Stimulated activated CD8-positive, alpha-beta memory T cell treated with anti-CD3 and anti-CD28 coated beads, Interleukin-4, amount 100 ng/mL, for 48 hours (primary cell): ENCODE results near the gene ARRDC2.
"Not testable (repeated sequence)": the region's sequence is repeated elsewhere in the genome, so short reads cannot be mapped to it uniquely, and the experiment has no call there.

Source experiments
- DNase-seq: peaks from one replicate; pipeline ENCODE4 v3.0.0-alpha.2; 2020

ARRDC2 gene

GRCh38 chr19:18017275-18018083, 9.5 kb downstream of the ARRDC2 start:
- DNase-seq = no peak

DNA sequence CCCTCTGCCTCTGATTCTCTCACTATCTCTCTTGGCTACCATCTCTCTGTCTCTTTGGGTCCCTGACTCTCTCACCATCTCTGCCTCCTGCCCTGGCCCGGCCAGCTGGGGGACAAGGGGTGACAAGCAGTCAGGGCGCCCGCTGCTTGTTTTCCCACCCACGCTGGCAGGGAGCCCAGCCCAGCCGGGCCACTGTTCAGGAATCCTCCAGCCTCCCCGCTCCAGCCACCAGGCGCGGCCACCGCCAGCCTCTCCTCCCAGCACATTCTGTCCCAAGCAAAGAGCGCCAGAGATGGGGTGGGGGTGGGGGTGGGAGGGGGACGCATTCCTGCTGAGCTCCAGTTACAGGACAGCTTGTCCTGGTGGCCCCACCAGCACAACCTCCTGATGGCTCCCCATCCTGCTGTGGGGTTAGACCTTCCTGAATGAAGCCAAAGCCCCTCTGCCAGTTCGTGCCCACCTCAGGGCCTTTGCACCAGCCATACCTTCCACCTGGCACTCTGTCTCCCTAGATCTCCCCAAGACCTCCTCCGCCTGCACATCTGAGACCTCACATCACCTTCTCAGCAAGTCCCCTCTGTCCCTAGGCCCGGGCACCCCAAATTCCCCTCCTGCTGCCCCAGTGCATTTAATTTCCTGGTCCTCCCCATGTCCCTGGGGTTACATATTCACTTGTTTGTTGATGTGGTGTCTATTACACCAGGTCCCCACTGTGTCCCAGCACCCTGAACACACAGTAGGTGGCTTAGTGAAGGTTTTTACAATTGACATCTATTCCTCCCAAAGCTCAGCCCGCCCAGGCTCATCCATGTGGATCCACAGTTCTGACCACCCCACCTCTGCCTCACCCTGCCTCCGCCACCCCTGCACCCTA, 12.5 kb downstream of the ARRDC2 start:
- DNase-seq = no peak

DNA sequence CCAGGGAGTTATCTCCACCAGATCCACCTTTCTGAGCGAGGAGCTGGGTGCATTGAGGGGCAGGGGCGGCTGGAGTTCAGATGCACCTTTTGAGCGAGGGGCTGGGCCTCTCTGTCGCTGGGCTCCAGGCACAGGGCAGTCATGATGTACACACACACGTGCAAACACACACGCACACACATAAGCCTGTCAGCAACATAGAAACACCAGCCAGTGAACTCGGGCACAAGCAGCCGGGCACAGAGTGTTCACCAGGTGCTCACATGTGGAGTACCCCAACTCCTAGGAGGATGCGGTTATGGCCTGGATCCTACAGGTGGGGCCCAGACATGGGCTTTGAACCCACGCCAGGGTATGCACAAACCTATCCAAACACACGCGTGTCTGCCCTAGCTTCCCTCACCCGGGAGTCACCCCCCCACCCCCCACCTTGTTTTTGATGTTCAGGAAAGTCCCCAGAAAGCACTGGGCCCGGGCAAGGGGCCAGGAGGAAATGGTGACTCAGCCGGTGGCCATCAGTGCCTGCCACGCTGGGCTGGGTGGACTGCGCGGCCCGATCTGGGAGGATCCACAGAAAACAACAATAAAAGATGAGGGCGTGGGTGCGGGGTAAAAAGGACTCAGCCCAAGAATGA, 13.3 kb downstream of the ARRDC2 start:
- peak; percentile 66 for DNase-seq

- DNase-seq = peak; percentile 58
Observed at GRCh38 chr19:18023622-18024251, 15.8 kb downstream of the ARRDC2 start.

- DNase-seq = no peak
Observed at GRCh38 chr19:18027151-18027550, 19.2 kb downstream of the ARRDC2 start.

- DNase-seq = no peak
Observed at GRCh38 chr19:18029617-18030338, 21.8 kb downstream of the ARRDC2 start.

DNA sequence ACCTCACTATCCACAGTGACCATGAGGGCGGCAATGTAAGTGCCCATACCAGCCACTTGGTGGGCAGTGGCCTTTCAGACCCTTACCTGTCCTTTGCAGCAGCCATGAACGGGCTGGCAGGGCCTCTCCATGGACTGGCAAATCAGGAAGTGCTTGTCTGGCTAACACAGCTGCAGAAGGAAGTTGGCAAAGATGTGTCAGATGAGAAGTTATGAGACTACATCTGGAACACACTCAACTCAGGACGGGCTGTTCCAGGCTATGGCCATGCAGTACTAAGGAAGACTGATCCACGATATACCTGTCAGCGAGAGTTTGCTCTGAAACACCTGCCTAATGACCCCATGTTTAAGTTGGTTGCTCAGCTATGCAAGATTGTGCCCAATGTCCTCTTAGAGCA, 23.4 kb downstream of the ARRDC2 start:
- DNase-seq = not testable (repeated sequence)

DNA sequence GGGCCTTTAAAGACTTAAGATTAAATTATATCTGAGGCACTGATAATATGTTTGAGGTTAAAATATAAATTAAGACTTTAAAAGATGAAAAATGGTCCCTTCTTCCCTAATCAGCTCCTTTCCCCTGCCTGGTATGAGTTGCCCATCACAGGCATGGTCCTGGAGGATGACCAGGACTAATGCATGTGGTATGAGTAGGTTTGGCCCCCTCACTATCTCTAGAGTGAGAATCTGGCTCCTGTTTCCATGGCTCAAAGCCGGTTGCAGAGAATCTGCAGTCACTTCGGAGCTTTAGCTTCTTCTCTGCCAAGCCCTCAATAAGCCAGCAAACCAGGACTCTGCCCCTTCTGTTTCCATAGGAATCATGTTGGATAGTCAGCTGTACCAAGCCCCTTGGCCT, 24.1 kb downstream of the ARRDC2 start:
- DNase-seq = not testable (repeated sequence)

GRCh38 chr19:18041054-18041453, 33.1 kb downstream of the ARRDC2 start:
- no peak for DNase-seq

DNA sequence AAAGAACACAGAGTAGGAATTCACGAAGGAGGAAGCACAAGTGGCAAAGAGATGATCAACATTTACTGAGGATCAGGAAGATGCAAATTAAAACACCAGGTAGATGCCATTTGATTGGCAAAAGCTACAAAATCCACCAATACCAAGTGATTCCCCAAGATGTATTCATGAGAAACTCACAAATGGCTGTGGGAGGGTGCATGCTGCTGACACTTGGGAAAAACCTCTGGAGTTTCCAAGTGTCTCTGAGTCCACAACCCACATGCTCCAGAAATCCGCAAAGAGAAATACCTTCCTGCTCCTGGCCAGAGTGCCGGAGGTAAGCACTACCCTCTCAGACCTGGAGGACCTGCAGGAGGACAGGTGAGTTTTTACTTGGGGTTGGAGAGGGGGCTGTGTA, 35.7 kb downstream of the ARRDC2 start:
- DNase-seq = no peak

- DNase-seq = peak; percentile 93
Observed at GRCh38 chr19:18044825-18045304, 36.9 kb downstream of the ARRDC2 start.

DNA sequence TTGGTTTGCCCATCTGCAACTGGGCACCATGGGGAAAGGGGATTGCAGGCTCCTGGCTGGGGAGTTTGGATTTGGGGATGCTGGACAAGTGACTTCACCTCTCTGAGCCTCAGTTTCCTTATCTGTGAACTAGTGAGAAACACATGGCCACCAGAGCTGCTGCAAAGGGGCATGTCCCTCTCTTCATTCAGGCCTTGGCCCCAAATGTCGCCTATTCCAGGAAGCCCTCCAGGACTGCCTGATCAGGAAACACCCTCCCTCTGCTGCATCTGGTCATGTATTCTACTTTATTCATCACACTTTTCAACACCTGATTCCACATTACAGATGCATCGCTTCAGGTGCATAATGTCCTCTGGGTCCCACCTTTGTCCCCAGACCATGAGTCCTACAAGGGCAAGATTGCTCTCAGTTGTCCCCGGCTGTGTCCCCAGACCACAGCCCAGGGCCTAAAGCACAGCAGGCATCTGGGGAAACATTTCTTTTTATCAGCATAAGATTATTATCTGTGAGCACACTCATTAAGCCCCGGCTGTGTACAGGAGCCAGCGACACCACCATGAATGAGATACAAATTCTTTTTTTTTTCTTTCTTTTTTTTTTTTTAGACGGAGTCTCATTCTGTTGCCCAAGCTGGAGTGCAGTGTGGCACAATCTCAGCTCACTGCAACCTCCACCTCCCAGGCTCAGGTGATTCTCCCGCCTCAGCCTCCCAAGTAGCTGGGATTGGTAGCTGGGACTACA, 37.5 kb downstream of the ARRDC2 start:
- no peak for DNase-seq

DNA sequence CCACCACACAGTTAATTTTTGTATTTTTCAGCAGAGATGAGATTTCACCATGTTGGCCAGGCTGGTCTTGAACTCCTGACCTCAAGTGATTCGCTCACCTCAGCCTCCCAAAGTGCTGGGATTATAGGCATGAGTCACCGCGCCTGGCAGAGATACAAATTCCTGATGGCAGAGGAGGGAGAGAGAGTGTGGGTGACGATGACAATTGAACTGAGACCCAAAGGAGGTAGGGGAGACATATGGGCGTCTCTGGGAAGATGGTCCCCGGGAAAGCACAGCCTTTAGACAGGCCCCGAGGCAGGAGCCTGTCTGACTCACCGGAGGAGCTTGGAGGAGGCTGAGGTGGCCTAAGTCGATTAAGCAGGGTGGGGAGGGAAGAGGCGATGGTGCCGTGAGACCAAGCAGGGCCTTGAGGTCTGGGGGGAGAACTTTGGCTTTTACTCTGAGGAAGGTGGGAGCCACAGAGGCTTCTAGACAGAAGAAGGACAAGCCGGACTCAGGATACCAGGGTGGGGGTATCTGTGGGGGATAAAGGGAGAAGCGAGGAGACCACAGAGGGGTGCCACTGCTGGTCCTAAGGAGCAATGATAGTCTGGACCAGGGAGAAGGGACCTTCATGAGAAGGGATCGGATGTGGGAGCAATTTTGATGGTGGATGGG, 38.2 kb downstream of the ARRDC2 start:
- DNase-seq = peak; percentile 59

DNA sequence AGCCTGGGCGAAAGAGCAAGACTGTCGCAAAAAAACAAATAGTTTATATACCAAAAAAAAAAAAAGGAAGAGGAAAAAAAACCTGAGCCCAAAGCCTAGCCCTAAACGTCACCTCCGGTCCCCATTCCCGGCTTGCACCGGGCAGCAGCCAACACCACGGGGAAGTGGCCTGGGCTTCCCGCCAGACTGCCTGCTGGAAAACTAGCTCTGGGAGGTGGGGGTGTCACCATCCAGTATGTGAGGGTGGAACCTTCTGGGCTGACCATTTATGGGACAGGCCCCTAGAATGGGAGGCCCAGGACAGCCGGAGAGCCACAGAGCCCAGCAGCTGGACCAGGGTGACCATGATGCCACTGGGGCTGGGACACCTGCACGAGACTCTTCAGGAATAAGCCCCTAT, 41.4 kb downstream of the ARRDC2 start:
- no peak for DNase-seq

GRCh38 chr19:18051887-18052286, 43.9 kb downstream of the ARRDC2 start:
- no peak for DNase-seq

GRCh38 chr19:18053576-18054219, 45.7 kb downstream of the ARRDC2 start:
- no peak for DNase-seq

DNA sequence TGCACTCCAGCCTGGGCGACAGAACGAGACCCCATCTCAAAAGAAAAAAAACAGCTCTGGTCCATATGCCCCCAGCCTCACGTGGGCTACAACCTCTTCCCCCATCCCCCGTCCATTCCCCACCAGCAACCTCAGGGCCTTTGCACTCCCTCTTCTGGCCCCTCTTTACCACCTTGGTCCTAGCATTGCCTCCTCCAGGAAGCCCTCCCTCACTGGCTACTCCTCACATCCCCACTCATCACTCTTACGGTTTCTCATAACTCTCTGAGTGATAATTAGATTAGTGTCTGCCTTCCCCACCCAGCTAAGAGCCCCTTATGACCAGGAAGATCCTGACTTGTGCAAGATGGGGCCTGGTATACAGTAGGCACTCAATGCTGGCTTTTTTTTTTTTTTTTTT, 48.0 kb downstream of the ARRDC2 start:
- DNase-seq = no peak

GRCh38 chr19:18057557-18057956, 49.6 kb downstream of the ARRDC2 start:
- DNase-seq = no peak

DNA sequence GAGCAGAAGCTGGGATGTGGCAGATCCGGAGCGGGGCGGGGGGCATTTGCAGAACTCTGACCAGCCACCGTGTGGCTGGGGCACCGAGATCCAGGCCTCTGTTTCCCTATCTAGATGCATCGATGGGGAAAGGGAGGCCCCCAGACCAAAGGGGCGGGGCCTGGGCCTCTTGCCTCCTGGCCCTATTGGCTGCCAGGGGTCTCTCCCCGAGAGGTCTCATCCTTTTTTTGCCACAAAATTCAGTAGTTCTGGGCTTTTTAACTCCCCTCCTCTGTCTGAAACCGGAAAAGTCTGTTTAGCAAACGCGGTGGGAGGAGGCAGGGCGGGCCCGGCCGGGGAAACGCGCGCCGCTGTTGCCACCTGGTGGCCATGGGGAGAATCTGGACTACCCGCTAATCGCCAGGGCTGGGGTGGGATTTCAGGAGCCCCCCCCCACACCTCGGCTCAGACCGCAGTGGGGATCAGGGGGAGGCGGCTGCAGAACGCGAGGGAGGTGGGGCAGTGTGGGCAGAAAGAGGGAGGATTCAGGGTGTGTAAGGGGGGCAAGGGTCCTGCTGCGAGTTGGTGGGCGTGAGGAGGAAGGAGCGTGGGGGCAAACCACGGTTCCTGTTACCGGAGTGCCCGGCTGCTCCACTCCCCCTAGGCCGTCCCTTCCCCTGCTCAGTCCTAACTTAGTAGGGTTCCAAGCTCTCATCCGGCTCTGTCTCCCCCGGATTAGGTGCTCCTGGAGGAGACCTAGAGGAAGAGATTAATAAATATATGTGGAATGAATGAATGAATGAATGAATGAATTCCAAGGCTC, 50.4 kb downstream of the ARRDC2 start:
- DNase-seq = peak; percentile 86
